Panc1 (cell line): ENCODE data around the gene PSMD1. TPM values are rescaled to one million over a fixed set of nuclear protein-coding genes. Genes with fewer than 3 reads are reported as not detected.

Experiments used
- ATAC-seq: fragments of 200-7000 bp; cut with Tn5 transposase; 2 replicates; pipeline ENCODE4 v1.9.1; 2020; ENCODE audit warnings: mild to moderate bottlenecking, moderate library complexity
- BruUV-seq: library from RNA; stranded (reverse); fragments of 400-500 nt; replicated peaks from 2 replicates; lab custom pipeline; 2021; lab: Mats Ljungman, UMichigan
- CTCF ChIA-PET: fragments of 300-600 bp; sonication (Branson Sonifier 250); formaldehyde crosslinking; loops from one replicate; lab custom pipeline; 2022; ENCODE audit warnings: antibody characterized with exemption; lab: Charles Lee
- POLR2A ChIA-PET: fragments of 300-600 bp; sonication (Branson Sonifier 250); formaldehyde crosslinking; loops from one replicate; lab custom pipeline; 2022; ENCODE audit warnings: antibody characterized with exemption; lab: Charles Lee
- DNase-seq: peaks from one replicate; pipeline ENCODE4 v3.0.0-alpha.2; 2010; ENCODE audit warnings: low read depth, low spot score
- H3K27ac ChIP-seq: 2 replicates; pipeline ENCODE4 v1.5.1; 2011; ENCODE audit warnings: mild to moderate bottlenecking, low read length, inconsistent platforms
- H3K27me3 ChIP-seq: fragments of 200-500 bp; sonication (Bioruptor generic); 2 replicates; pipeline ENCODE4 v1.6.0; 2014; ENCODE audit warnings: low read length, inconsistent platforms; ENCODE audit not compliant: control insufficient read depth, insufficient read depth
- H3K36me3 ChIP-seq: fragments of 200-500 bp; sonication (Bioruptor generic); 2 replicates; pipeline ENCODE4 v1.5.1; 2014; ENCODE audit warnings: inconsistent platforms, mild to moderate bottlenecking, low read length, moderate library complexity; ENCODE audit not compliant: control insufficient read depth, insufficient read depth
- H3K4me1 ChIP-seq: 2 replicates; pipeline ENCODE4 v1.5.1; 2011; ENCODE audit warnings: inconsistent platforms, mild to moderate bottlenecking, low read length, moderate library complexity; ENCODE audit not compliant: control insufficient read depth, insufficient read depth
- H3K4me3 ChIP-seq, 2 experiments: 2 replicates each; pipeline ENCODE4 v1.5.1; 2011 to 2012; ENCODE audit warnings: low read depth in 2 of 2, low read length in 2 of 2, mild to moderate bottlenecking in 2 of 2, inconsistent platforms in 1 of 2, moderate library complexity in 1 of 2
- H3K9me3 ChIP-seq: fragments of 200-500 bp; sonication (Bioruptor generic); 2 replicates; pipeline ENCODE4 v1.5.1; 2014; ENCODE audit warnings: low read depth, mild to moderate bottlenecking, inconsistent platforms, low read length, moderate library complexity; ENCODE audit not compliant: control insufficient read depth, insufficient read depth
- POLR2AphosphoS5 ChIP-seq: IDR thresholded peaks from 2 replicates; pipeline ENCODE4 v1.6.1; 2012; ENCODE audit warnings: mild to moderate bottlenecking, low read depth, low read length, moderate library complexity
- SIN3A ChIP-seq: IDR thresholded peaks from 2 replicates; pipeline ENCODE4 v1.6.1; 2012; ENCODE audit warnings: low read depth, mild to moderate bottlenecking, low read length, moderate library complexity, borderline replicate concordance; ENCODE audit not compliant: insufficient read depth
- TCF7L2 ChIP-seq: IDR thresholded peaks from 2 replicates; pipeline ENCODE4 v1.6.1; 2011; ENCODE audit warnings: mild to moderate bottlenecking, low read depth, low read length, inconsistent platforms
- in situ Hi-C: cut with HindIII; loops from 2 replicates; pipeline ENCODE4 v1.10.0; 2016; ENCODE audit warnings: low sequenced_read_pairs, low pct_unique_long_range_greater_than_20kb
- intact Hi-C: fragments of 100-400 bp; cut with micrococcal nuclease; formaldehyde crosslinking; loops from one replicate; pipeline ENCODE4 v1.10.0; 2022; ENCODE audit not compliant: unreplicated experiment
- total RNA-seq: library from RNA; stranded (reverse); gene quantifications from one replicate; pipeline ENCODE4 v1.2.1, GENCODE V29; 2021; ENCODE audit not compliant: unreplicated experiment
- TF ChIP-seq, protein P1 (sequence below): fragments of 450-650 bp; IDR thresholded peaks from 2 replicates; pipeline ENCODE4 v1.5.1; 2017; ENCODE audit warnings: mild to moderate bottlenecking
- TF ChIP-seq, protein P2 (sequence below), 2 experiments: IDR thresholded peaks; 2 replicates each; pipeline ENCODE4 v1.6.1; 2011 to 2012; ENCODE audit warnings: low read depth in 2 of 2, control low read depth in 1 of 2, low read length in 1 of 2, mild to moderate bottlenecking in 1 of 2, moderate library complexity in 1 of 2; ENCODE audit not compliant: insufficient read depth in 1 of 2

Gene PSMD1
- total RNA-seq, 1 experiment from 2014 or later: 146 TPM

DNA sequence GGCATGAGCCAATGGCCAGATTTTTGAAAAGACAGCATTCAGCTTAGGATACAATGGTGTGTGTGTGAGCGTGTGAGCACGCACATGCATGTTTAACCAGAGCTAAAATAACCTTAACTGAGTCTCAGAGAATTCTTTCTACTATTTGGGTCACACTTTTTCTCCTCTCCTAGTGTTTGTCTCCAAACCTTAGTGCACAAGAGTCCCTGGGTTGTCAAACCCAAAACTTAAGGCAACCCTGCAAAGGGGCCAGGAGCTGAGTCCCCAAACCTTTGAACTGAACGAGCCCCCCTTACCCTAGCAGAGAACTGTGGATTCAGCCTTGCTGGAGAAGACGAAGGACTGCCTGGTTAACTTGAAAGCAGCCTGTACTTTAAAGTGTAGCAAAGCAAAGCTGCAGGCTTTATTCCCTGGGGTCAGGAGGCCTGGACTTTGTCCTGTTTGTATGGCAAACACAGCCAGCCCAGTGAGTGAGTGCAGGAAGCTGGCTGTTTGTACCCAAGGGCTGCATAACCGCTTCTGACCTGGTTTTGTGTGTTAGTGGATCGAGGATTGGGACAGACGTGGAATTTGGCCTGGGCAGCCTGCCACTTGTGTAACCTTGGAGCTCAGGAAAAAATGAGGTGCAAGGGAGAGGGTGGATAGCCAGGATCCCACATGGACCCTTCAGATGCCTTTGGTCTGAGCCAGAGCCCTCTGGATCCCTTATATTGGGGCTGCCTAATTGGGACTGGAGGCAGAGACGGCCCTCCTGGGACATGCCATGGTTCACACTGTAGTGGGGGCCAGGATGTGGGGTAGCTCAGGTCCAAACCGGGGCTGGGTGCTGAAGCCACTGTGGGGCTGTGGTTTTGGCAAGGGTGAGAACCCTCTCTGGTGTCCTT, 6.4 kb upstream of the PSMD1 start:
- ATAC-seq (no peak), DNase-seq (no peak)
- Histone ChIP-seq H3K4me1 (peaks cover 5% of the 10 kb centered on the region; the same call in 1 of the 2 replicates), H3K9me3 (no peaks in the 10 kb centered on the region), H3K4me3 (no peak overlapping the region), H3K27ac (no peak overlapping the region), H3K27me3 (no peaks in the 10 kb centered on the region), H3K36me3 (no peaks in the 10 kb centered on the region)
- BruUV-seq: no TSS peak
- in situ Hi-C loops: no loop called here
- TF ChIP-seq, protein P1, sequence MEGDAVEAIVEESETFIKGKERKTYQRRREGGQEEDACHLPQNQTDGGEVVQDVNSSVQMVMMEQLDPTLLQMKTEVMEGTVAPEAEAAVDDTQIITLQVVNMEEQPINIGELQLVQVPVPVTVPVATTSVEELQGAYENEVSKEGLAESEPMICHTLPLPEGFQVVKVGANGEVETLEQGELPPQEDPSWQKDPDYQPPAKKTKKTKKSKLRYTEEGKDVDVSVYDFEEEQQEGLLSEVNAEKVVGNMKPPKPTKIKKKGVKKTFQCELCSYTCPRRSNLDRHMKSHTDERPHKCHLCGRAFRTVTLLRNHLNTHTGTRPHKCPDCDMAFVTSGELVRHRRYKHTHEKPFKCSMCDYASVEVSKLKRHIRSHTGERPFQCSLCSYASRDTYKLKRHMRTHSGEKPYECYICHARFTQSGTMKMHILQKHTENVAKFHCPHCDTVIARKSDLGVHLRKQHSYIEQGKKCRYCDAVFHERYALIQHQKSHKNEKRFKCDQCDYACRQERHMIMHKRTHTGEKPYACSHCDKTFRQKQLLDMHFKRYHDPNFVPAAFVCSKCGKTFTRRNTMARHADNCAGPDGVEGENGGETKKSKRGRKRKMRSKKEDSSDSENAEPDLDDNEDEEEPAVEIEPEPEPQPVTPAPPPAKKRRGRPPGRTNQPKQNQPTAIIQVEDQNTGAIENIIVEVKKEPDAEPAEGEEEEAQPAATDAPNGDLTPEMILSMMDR: no peak
- TF ChIP-seq, protein P2, sequence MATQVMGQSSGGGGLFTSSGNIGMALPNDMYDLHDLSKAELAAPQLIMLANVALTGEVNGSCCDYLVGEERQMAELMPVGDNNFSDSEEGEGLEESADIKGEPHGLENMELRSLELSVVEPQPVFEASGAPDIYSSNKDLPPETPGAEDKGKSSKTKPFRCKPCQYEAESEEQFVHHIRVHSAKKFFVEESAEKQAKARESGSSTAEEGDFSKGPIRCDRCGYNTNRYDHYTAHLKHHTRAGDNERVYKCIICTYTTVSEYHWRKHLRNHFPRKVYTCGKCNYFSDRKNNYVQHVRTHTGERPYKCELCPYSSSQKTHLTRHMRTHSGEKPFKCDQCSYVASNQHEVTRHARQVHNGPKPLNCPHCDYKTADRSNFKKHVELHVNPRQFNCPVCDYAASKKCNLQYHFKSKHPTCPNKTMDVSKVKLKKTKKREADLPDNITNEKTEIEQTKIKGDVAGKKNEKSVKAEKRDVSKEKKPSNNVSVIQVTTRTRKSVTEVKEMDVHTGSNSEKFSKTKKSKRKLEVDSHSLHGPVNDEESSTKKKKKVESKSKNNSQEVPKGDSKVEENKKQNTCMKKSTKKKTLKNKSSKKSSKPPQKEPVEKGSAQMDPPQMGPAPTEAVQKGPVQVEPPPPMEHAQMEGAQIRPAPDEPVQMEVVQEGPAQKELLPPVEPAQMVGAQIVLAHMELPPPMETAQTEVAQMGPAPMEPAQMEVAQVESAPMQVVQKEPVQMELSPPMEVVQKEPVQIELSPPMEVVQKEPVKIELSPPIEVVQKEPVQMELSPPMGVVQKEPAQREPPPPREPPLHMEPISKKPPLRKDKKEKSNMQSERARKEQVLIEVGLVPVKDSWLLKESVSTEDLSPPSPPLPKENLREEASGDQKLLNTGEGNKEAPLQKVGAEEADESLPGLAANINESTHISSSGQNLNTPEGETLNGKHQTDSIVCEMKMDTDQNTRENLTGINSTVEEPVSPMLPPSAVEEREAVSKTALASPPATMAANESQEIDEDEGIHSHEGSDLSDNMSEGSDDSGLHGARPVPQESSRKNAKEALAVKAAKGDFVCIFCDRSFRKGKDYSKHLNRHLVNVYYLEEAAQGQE (IDR thresholded peaks at IDR 0.05; ENCODE audit: insufficient read depth in 1 of 2, low read depth in 2 of 2, low read length in 1 of 2): no peak
- TF ChIP-seq POLR2AphosphoS5 (no peak), TCF7L2 (no peak), SIN3A (no peak)
- intact Hi-C loops: loop anchor here (10.0 kb wide), 1 partner anchor 225 kb away; no protein-coding TSS in a partner anchor
- ChIA-PET CTCF (no interaction called here), POLR2A (no interaction called here)

DNA sequence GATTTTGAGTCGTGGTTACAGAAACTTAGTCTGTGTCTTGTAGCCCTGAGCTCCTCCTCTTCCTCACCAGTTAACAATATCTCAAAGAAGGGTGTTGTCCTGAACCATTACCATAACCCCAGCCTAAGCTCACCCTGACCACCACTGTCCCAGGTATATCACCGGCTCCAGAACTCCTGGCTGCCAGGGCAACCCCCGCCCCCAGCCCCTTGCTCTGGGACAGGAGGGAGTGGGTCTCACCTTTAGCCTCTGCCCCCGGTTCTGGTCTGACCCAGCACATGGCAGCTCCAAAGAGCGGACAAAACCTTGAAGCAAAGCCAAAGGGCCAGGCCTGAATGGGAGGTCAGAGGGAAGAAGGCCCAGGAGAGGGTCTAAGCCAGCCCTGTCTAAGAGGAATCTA, 5.6 kb upstream of the PSMD1 start:
- Histone ChIP-seq H3K36me3 (no peaks in the 10 kb centered on the region), H3K4me1 (peaks cover 8% of the 10 kb centered on the region), H3K27me3 (no peaks in the 10 kb centered on the region), H3K4me3 (no peak overlapping the region), H3K27ac (no peak overlapping the region), H3K9me3 (no peaks in the 10 kb centered on the region)
- DNase-seq: no peak
- no peak for ATAC-seq
- POLR2A ChIA-PET: no interaction called here
- no TSS peak for BruUV-seq
- in situ Hi-C loops (no loop called here), intact Hi-C loops (loop anchor here (10.0 kb wide), 1 partner anchor 226 kb away; no protein-coding TSS in a partner anchor)
- TF ChIP-seq, protein P1: no peak
- no peak for TF ChIP-seq SIN3A
- TF ChIP-seq, protein P2 (IDR thresholded peaks at IDR 0.05; ENCODE audit: insufficient read depth in 1 of 2, low read depth in 2 of 2, low read length in 1 of 2): no peak
- TF ChIP-seq POLR2AphosphoS5: no peak
- TF ChIP-seq TCF7L2: no peak
- CTCF ChIA-PET: no interaction called here
